OCI-LY7 (cell line): ENCODE measurements around the gene CENPX.

Experiments
- CTCF ChIP-seq: fragments of 200-600 bp; sonication (generic); conservative IDR thresholded peaks from 2 replicates; pipeline ENCODE4 v1.5.1; 2014; ENCODE audit warnings: mild to moderate bottlenecking, antibody characterized with exemption, low read length, moderate library complexity, mixed read lengths
- EZH2phosphoT487 ChIP-seq: fragments of 200-600 bp; sonication (generic); IDR thresholded peaks from 2 replicates; pipeline ENCODE4 v1.6.1; 2018; ENCODE audit warnings: low read depth, borderline replicate concordance, mild to moderate bottlenecking, mixed run types, antibody characterized with exemption, low read length, moderate library complexity, mixed read lengths

GRCh38 chr17:82052638-82053059, 30.0 kb upstream of the CENPX start:
- TF ChIP-seq CTCF, result no peak
- no peak for TF ChIP-seq EZH2phosphoT487
